ENCODE results near the gene WASF2. TPM values are rescaled to one million over a fixed set of nuclear protein-coding genes. Genes with fewer than 3 reads are reported as not detected.
"Not testable (repeated sequence)": the region's sequence is repeated elsewhere in the genome, so short reads cannot be mapped to it uniquely, and the experiment has no call there.

The WASF2 gene
- total RNA-seq, 1 donor from 2014 or later, result 183 TPM

DNA sequence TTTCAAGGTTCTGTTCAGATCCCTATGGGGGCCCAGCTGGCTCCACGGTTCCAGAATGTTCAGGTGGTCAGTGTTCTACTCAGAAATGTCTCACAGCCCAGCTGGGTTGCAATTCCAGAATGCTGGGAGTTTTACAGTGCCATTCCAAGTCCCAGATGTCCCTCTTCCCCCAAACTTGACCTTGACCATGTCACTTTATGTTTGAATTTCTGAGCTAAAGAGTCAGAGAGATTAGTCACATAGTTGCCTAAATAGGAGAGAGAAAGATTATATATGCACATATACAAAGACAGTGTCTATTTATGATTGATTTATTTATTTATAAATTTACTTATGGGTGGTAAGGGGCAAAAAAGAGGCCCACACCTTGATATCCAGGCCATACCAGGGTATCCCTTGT lies 95.0 kb downstream of the WASF2 start:
- intact Hi-C loops (cut with DNase I), result loop anchor here (5.0 kb wide), 2 partner anchors 38 to 93 kb away; no protein-coding TSS in a partner anchor

DNA sequence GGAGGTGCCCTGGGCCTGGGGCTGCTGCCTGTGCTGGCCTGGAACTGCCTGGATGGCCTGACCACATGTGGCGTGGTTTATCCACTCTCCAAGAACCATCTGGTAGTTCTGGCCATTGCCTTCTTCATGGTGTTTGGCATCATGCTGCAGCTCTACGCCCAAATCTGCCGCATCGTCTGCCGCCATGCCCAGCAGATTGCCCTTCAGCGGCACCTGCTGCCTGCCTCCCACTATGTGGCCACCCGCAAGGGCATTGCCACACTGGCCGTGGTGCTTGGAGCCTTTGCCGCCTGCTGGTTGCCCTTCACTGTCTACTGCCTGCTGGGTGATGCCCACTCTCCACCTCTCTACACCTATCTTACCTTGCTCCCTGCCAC lies 95.7 kb downstream of the WASF2 start:
- ATAC-seq, result no peak
- intact Hi-C loops (cut with DNase I), result loop anchor here (5.0 kb wide), 2 partner anchors 37 to 92 kb away; no protein-coding TSS in a partner anchor
- DNase-seq (ENCODE audit: low spot score), result no peak

More for the DNA sequence above, 95.0 kb downstream of the WASF2 start:
- no peak for ATAC-seq
- no peak for DNase-seq (ENCODE audit: low spot score)

DNA sequence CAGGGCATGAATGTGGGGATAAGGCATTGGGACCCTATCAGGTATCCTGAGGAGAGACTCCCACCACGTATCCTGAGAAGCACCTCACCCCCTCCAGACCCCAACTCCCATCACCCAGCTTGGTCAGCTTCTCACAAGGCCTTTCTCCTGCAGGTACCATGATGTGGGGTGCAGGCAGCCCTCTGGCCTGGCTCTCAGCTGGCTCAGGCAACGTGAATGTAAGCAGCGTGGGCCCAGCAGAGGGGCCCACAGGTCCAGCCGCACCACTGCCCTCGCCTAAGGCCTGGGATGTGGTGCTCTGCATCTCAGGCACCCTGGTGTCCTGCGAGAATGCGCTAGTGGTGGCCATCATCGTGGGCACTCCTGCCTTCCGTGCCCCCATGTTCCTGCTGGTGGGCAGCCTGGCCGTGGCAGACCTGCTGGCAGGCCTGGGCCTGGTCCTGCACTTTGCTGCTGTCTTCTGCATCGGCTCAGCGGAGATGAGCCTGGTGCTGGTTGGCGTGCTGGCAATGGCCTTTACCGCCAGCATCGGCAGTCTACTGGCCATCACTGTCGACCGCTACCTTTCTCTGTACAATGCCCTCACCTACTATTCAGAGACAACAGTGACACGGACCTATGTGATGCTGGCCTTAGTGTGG lies 96.2 kb downstream of the WASF2 start:
- intact Hi-C loops (cut with DNase I), result loop anchor here (5.0 kb wide), 2 partner anchors 36 to 91 kb away; no protein-coding TSS in a partner anchor
- ATAC-seq (no peak), DNase-seq (ENCODE audit: low spot score) (no peak)

DNA sequence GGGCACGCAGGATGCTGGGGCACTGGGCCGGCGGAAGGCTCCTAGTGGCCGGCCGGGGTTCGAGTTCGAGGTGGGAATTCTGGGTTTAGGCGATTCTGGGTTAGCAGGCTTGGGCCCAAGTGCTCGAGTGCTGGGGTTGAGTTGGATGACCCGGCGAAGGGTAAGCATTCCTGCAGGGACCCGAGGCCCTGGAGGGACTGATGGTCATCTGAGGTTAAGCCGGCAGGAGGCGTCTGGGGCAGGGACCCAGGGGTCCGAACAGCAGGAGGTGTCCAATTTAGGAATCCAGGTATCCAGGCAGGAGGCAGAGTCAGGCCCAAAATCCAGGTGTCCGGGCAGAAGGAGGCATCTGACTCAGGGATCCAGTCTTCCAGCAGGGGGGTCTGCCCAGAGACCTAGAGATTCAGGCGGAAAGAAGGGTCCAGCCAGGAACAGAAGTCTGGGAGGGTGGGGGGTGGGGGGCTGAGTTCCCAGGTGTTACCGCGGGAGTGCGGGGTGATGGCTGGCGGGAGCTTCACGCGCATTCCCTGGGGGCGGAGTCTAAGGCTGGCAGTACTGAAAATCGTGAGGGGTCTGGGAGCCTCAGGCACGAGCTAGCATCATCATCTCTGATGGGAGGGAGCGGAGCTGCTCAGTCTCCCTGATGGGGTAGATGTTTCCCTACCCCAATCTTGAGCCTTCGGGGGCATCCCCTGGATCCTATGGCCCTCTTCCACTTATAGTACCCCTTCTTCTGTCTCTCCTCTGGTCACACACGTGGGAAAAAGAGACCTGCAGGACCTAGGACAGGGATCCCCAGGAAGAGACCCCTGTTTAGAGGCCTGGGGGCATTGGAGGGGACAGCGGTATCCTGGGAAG lies 97.0 kb downstream of the WASF2 start:
- no peak for ATAC-seq
- intact Hi-C loops (cut with DNase I), result loop anchor here (5.0 kb wide), 2 partner anchors 36 to 91 kb away; no protein-coding TSS in a partner anchor
- DNase-seq (ENCODE audit: low spot score), result no peak

DNA sequence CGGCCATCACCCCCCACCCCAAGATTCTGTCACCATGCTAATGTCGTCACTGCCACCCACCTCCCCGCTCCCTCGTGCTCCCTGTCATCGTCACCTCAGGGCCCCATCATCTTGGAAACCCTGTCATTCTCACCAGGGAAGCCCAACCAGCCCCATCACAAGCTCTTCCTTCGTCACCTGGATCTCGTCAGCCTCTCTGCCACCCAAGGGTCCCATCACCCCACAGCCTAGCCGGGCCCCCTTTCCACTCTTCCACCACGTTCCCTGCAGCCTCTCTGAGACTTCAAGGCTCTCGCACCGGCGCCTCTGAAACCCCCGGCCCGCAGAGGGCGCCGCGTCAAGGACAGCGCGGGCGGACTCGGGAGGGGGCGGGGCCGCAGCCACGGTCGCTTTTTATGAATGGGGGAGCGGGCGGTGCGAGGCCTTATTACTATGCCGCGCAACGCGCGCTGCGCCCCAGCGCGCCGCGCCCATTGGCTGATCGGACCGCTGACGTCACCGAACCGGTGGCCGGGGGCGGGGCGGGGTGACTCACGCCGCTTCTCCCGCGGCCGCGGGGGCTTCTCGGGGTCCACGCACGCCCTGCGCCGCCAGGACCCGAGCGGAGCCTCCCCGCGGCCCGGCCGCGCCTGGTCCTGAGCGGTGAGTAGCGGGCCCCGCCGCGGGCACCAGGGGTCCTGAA lies 97.7 kb downstream of the WASF2 start, which contains the start of gene GPR3:
Gene GPR3 (plus strand): TSS at position 527 of the 682 bp plus-strand sequence. CDS start 1,177 bp downstream, outside the sequence.
- peak; percentile 90 for ATAC-seq
- peak; percentile 92 for DNase-seq (ENCODE audit: low spot score)
- intact Hi-C loops (cut with DNase I), result loop anchor here (5.0 kb wide), 2 partner anchors 35 to 90 kb away; no protein-coding TSS in a partner anchor

DNA sequence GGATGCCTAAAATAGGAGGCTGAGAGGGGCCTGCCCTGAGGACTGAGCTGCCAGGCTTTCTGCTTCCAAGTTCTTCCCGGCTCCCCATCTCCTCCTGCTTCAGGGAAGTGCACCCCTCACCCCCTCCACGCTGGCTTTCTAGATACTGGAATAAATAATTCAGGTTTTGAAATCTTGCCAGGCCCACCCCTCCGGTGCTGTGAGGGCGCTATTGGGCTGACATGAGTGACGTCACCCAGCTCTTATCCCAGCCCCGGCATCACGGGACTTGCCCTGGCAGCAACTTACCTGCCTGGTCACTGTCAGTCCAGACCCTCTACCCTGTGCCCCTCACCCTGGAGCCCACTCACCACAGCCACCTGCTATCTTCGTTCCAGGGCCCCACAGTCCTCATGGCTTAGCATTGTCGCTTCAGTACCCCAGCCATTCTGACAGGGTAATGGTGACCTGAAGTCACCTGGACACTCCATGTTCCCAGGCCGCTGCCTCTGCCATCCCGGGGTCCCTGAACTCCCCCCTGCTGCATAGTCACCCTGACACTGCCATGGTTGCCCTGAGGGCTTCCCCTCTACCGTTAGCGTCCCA lies 98.4 kb downstream of the WASF2 start:
- intact Hi-C loops (cut with DNase I), result loop anchor here (5.0 kb wide), 2 partner anchors 34 to 89 kb away; no protein-coding TSS in a partner anchor
- DNase-seq (ENCODE audit: low spot score), result no peak

DNA sequence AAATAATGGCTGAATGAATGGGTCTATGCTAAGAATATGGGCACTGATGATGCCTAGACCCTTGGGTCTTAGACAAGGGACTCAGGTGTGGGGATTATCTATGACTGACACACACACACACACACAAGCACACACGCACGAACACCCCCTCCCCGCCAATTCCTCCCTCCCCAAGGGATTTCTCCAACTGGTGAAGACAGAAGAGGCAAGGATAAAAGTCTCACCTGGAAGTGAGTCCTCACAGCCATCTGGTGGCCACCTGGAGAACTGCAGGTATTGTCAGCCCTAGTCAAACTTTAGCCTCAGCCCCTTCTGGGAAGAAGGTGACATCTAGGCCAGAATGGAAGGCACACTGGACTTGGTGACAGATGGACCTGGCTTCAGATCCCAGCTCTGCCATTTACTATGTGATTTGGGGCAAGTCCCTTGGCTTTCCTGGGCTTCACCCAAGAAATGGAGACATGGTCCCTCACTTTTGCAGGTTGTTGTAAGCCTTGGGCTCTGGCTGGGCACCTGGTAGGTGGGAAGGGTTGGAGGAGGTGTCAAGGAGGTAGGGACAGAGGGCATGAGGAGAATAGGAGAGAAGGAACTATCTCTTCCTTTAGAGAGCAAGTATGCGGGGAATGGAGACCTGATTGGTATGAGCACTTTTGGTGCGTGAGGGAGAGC lies 101.5 kb downstream of the WASF2 start:
- intact Hi-C loops (cut with DNase I), result no loop called here
- no peak for ATAC-seq
- DNase-seq (ENCODE audit: low spot score), result peak; percentile 83

More for the DNA sequence above, 98.4 kb downstream of the WASF2 start:
- ATAC-seq, result peak; percentile 44

DNA sequence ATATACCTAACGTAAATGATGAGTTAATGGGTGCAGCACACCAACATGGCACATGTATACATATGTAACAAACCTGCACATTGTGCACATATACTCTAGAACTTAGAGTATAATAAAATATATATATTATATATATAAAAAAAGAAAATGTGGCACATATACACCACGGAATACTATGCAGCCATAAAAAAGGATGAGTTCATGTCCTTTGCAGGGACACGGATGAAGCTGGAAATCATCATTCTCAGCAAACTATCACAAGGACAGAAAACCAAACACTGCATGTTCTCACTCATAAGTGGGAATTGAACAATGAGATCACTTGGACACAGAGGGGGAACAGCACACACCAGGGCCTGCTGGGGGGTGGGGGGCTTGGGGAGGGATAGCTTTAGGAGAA lies 105.2 kb downstream of the WASF2 start:
- ATAC-seq; intact Hi-C loops (cut with DNase I); DNase-seq (ENCODE audit: low spot score): not testable (repeated sequence)

DNA sequence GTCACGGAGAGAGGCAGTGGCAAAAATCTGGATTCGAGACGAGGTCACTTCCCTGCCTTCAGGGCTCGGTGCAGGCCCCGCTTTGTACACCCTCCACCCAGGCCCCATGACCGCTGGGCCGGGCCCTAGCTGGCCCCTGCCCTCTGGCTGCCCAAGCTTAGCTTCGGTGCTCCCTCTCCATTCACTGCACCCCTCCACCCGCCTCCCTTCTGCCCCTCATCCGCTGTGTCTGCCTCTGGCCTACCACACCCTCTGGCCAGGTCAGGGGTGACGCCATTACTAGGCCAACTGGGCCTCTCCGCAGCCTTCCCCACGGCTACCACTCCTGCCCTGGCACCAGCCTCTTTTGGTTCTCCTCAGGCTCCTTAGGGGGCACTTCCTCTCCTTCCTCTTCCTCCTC lies 106.3 kb downstream of the WASF2 start:
- DNase-seq (ENCODE audit: low spot score) (no peak), ATAC-seq (no peak)
- intact Hi-C loops (cut with DNase I), result no loop called here

DNA sequence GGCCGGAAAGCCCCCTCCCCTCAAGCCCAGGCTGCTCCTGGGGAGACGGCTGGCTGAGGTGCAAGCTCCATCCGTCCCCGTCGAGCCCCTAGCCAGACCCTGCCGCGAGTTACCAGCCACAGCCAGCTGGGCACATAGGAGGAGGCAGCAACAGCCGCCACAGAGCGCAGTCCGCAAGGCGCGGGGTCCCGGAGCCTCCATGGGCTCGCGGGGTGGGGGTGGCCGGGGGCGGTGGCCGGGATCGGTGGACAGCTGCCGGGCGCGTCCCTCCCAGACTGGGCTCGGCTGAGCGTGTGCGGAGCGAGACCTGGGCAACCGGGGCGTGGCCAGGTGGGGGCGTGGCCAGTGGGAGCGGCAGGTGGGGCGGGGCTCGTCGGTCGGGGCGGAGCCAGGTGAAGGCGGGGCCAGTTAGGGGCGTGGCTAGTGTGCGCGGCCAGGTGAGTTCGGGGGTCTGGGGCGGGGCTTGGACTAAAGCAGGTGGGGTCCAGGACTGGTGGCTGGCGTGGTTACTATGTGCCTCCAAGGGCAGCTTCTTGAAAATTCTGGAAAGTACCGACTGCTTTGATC lies 106.8 kb downstream of the WASF2 start, which contains the start of gene CD164L2:
Gene CD164L2 (minus strand): TSS at position 295 of the 567 bp plus-strand sequence. CDS start 94 bp downstream, at position 201.
- intact Hi-C loops (cut with DNase I), result no loop called here
- DNase-seq (ENCODE audit: low spot score), result no peak
- no peak for ATAC-seq

DNA sequence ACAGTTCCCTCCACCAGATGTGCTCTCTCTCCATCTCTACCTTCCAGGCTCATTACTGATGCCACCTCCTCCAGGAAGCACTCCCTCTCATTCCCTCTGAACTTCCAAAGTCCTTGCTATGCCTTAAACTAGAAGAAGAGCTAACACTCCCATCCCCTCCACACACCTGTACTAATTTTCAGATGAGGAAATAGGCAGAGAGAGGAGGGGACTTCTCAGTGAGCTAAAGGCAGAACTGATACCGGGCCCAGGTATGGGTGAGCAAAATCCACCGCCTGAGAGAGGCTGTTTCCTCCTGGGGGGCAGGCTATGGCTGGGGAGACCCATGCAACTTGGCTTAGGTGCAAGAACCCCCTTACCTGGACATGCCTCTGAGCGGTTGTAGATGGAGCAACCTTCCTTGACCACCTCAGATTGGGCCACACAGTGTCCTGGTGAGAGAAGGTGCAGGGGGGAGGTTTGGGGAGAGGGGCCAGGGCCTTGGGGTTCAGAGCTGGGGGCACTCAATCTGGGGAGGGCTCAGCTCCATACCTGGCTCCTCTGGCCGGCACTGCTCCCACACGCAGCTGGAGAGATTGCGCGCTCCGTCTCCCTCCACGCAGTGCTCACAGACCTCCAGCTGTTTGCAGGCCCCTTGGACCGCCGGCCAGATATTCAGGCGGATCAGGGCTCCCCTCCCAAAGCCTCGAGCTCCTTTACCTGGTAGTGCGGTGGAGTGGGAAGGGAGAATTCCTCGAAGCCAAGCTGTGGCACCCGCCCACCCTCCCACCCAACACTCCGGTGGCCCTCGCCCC lies 107.8 kb downstream of the WASF2 start:
- intact Hi-C loops (cut with DNase I), result no loop called here
- DNase-seq (ENCODE audit: low spot score), result no peak
- no peak for ATAC-seq

DNA sequence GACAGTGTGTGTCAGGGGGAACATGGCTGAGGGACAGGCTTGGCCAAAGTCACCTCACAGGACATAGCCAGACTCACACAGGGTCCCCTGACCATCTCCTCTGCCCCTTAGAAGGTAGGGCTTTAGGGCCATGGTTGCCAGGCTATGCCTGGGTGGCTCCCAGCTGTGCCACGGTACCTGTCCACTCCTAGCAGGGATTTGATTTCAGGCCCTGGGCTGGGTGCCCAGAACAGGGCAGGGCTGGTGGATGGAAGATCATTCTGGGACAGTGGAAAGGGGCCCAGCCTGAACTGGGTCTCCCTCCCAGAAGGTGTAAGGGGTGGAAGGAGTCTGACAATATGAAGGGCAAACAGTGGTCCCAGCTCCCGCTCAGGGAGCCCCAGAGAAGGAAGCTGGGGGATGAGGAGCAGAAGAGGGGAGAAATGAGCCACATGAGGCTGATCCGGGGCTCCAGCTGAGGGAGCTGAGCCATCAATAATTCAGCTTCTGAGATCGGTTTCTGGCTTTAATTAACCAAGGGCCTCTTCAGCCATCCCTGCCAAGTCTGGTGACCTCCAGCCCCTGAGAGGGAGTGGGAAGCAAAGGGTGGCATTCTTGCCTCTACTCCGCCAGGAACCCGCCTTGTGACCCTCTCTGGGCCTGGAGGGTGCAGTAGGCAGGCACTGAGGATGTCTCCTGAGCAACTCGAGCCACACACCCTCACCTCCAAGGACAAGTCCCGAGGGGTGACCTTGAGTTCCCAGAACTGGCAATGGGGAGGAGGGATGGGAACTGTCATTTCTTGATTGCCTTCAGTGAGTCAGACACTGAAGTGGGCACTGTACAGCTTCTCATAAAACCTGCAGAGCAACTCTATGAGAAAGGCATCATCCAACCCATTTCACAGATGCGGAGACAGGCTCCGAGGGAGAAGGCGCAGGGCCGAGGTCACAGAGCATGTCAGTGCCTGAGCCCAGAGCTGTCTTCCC lies 108.9 kb downstream of the WASF2 start:
- DNase-seq (ENCODE audit: low spot score) (no peak), ATAC-seq (peak; percentile 38)
- intact Hi-C loops (cut with DNase I), result no loop called here

DNA sequence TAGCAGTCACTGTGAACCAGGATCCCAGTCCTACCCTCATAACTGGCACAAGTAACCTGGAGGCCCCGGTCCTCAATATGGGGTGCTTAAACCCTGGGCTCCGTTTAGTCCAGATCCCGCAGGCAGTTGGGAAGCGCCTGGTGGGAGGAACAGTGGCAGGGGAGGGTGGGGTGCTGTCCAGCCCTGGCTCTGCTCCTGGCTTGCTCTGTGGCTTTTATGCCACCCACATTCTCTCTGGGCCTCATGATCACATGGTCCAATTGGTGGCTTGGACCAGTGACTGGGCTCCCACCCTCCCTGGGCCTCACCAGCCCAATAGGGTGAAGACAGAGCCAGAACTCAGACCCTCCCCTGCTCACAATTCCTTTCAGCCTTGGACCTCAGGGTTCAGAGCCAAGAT lies 109.7 kb downstream of the WASF2 start:
- DNase-seq (ENCODE audit: low spot score) (no peak), ATAC-seq (peak; percentile 43)
- intact Hi-C loops (cut with DNase I), result no loop called here

DNA sequence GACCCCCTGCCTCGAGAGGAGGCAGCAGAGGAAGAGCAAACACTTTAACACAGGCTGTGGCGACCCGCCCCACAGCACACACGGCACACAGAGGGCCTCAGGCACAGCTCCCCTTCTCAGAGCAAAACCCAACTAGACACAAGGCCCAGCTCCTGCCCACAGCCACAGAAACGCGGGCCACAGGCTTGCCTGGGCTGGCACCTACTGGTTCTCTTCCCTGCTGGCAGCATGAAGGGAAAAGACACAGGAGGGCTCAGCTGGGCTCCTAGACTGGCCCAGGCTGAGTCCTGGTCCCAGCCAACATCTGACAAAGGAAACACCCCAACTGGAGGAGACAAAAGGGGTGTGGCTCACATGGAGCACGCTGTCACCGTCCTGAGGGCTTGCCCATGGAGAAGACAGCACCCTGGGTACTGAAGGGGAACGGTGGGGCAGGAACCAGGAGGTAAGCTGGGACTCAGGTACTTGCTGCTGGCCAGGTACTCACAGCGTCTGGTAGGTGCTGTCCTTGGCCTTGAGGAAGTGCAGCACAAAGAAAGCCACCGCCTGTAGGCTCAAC lies 110.3 kb downstream of the WASF2 start:
- DNase-seq (ENCODE audit: low spot score), result no peak
- intact Hi-C loops (cut with DNase I), result no loop called here
- ATAC-seq, result no peak

DNA sequence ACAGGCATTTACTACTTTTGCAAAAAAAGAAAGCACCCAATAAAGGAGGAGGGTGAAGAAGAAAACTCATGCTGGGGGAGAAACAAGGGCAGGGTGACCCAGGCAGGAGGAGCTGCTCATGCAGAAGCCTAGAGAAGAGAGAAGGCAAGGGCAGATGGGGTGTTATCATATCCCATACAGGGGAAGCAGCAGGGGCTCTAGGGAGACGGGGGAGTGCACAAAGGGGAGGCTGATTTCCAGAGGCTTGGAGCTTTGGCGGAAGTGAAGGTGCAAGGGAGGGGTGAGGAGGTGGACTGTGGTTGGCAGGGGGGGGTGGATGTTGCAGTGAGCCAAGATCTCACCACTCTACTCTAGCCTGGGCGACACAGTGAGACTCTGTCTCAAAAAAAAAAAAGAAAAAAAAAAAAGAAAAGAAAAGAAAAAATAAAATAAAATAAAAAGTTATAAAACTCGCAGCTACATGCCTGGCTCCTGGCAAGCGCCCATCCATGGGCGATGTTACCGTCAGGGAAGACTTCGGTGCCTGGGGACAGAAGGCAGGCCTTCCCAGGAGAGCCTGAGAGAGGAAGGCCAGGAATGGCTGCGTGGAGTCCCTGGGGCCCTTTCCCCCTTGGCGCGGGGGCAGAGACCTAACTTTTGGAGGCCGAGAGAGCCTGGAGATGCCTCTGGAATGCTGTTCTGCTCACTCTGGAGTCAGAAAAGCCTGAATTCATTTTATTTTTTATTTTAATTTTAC lies 112.0 kb downstream of the WASF2 start:
- intact Hi-C loops (cut with DNase I), result no loop called here
- ATAC-seq, result no peak

More for the DNA sequence above, 112.0 kb downstream of the WASF2 start:
- DNase-seq (ENCODE audit: low spot score), result no peak
